GM18867 (cell line): Measurements from ENCODE around the gene GOLGA5.
"Not testable (repeated sequence)": the region's sequence is repeated elsewhere in the genome, so short reads cannot be mapped to it uniquely, and the experiment has no call there.

ENCODE experiments used
- ATAC-seq: cut with Tn5 transposase; IDR thresholded peaks from one replicate; pipeline ENCODE4 v1.9.1; 2021; ENCODE audit warnings: mild to moderate bottlenecking, moderate library complexity; ENCODE audit not compliant: unreplicated experiment

The GOLGA5 gene

GRCh38 chr14:92819680-92820535 lies 25.8 kb downstream of the GOLGA5 start:
- ATAC-seq: not testable (repeated sequence)

GRCh38 chr14:92820536-92820840 lies 26.4 kb downstream of the GOLGA5 start:
- not testable (repeated sequence) for ATAC-seq

- no peak for ATAC-seq
Measured at GRCh38 chr14:92830902-92831301, 36.8 kb downstream of the GOLGA5 start.

GRCh38 chr14:92832137-92832700 lies 38.1 kb downstream of the GOLGA5 start:
- ATAC-seq: no peak

GRCh38 chr14:92841930-92842329 lies 47.8 kb downstream of the GOLGA5 start:
- no peak for ATAC-seq

- no peak for ATAC-seq
Measured at GRCh38 chr14:92844204-92844603, 50.1 kb downstream of the GOLGA5 start.

GRCh38 chr14:92846162-92846897 lies 52.2 kb downstream of the GOLGA5 start:
- peak; percentile 85 for ATAC-seq

GRCh38 chr14:92847278-92847677 lies 53.2 kb downstream of the GOLGA5 start:
- no peak for ATAC-seq

GRCh38 chr14:92847749-92848148 lies 53.6 kb downstream of the GOLGA5 start:
- no peak for ATAC-seq

GRCh38 chr14:92848887-92849286 lies 54.8 kb downstream of the GOLGA5 start:
- no peak for ATAC-seq

GRCh38 chr14:92850492-92850891 lies 56.4 kb downstream of the GOLGA5 start:
- ATAC-seq: no peak

GRCh38 chr14:92853136-92853535 lies 59.0 kb downstream of the GOLGA5 start:
- not testable (repeated sequence) for ATAC-seq

- ATAC-seq: no peak
Measured at GRCh38 chr14:92860049-92860840, 66.1 kb downstream of the GOLGA5 start.

- ATAC-seq: no peak
Measured at GRCh38 chr14:92861856-92862745, 68.0 kb downstream of the GOLGA5 start.

GRCh38 chr14:92863286-92864080 lies 69.4 kb downstream of the GOLGA5 start:
- ATAC-seq: no peak

- ATAC-seq: no peak
Measured at GRCh38 chr14:92865674-92866073, 71.6 kb downstream of the GOLGA5 start.

GRCh38 chr14:92866181-92866752 lies 72.2 kb downstream of the GOLGA5 start:
- ATAC-seq: no peak

- no peak for ATAC-seq
Measured at GRCh38 chr14:92866901-92867865, 73.1 kb downstream of the GOLGA5 start.
